ENCODE results near the gene ZNF580. TPM values are rescaled to one million over a fixed set of nuclear protein-coding genes. Genes with fewer than 3 reads are reported as not detected.

Gene ZNF580
- total RNA-seq, 1 donor = 6.5 TPM

DNA sequence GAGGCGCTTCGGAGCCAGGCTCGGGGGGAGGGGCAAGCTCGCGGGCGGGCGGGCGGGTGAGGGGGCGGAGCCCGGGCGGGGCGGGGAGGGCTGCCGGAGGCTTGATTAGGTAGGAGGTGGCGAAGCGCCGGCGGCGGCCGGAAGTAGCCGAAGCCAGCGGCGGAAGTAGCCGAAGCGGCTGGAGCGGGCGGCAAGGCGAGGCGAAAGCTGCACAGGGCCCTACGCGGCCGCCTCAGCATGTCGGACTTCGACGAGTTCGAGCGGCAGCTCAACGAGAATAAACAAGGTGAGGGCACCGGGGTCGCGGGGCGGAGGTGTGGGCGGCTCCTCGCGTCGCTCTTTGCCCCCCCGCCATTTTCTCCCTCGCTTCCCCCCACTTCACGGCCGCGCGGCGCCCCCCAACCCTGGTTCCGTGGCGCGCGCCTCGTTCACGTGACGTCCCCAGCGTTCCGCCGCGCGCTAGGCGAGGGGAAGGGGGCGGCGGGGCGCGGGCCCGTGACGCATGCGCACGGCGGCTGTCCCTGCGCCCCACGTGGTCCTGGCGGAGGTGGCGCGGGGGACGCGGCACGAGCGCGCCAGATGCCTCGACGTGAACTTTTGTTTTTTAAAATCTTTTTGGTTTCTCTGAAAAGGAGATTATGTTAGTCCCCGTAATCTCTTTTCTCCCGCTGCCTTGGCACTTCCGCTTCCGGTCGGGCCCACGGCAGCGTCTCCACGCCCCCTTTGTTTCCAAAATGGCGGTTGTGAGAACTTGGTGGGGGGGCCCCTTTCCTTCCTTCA lies 14.3 kb downstream of the ZNF580 start, which contains the start of gene U2AF2:
U2AF2 (plus strand) TSS at position 168 of the 780 bp plus-strand sequence; CDS start at position 238, 70 bp downstream.
- peak; percentile 99 for DNase-seq (ENCODE audit: insufficient read length, low spot score, missing footprints)
- peak within 1 kb of the TSS; percentile 91 for H2AFZ ChIP-seq (ENCODE audit: low read length)
- peaks cover 51% of the 10 kb centered on the region for H3K79me2 ChIP-seq (ENCODE audit: insufficient read depth, low read length)
- peak within 1 kb of the TSS; percentile 98 for H3K4me2 ChIP-seq (ENCODE audit: insufficient read depth, low read length)
- H3K4me1 ChIP-seq (ENCODE audit: insufficient read depth, low read length) = peaks cover 30% of the 10 kb centered on the region
- peak within 1 kb of the TSS; percentile 97 for H3K27ac ChIP-seq (ENCODE audit: low read depth, low read length)
- H3K27me3 ChIP-seq (ENCODE audit: insufficient read depth, low read length) = no peaks in the 10 kb centered on the region
- TF ChIP-seq, protein P1, sequence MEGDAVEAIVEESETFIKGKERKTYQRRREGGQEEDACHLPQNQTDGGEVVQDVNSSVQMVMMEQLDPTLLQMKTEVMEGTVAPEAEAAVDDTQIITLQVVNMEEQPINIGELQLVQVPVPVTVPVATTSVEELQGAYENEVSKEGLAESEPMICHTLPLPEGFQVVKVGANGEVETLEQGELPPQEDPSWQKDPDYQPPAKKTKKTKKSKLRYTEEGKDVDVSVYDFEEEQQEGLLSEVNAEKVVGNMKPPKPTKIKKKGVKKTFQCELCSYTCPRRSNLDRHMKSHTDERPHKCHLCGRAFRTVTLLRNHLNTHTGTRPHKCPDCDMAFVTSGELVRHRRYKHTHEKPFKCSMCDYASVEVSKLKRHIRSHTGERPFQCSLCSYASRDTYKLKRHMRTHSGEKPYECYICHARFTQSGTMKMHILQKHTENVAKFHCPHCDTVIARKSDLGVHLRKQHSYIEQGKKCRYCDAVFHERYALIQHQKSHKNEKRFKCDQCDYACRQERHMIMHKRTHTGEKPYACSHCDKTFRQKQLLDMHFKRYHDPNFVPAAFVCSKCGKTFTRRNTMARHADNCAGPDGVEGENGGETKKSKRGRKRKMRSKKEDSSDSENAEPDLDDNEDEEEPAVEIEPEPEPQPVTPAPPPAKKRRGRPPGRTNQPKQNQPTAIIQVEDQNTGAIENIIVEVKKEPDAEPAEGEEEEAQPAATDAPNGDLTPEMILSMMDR (IDR thresholded peaks at IDR 0.05; ENCODE audit: extremely low read depth, low read depth, low read length) = no peak
- H3K4me3 ChIP-seq (ENCODE audit: insufficient read depth, low read length) = peak within 1 kb of the TSS; percentile 97
- no peaks in the 10 kb centered on the region for H3K9me3 ChIP-seq (ENCODE audit: low read depth, low read length)
- no peaks in the 10 kb centered on the region for H3K36me3 ChIP-seq (ENCODE audit: insufficient read depth, low read length)
- H4K20me1 ChIP-seq (ENCODE audit: insufficient read depth, low read length) = peaks cover 47% of the 10 kb centered on the region

DNA sequence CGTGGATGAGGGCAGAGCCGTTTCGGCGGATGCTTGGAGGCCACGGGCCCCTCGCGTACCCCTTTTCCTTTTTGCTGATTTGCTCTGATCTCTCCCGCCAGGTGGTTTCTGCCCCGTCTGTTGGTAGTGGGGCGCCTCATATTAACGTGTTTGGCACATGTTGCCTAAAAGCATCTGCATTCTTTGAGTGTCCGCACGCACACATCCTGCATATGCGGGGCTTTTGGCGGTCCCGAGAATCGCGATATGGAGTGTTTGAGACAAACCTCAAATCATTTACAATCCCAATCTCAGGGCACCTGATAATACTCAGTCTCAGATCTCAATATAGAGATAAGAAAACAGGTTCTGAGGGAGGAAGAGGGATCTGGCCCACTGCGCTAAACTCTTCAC lies 14.8 kb downstream of the ZNF580 start:
- Histone ChIP-seq H3K9me3 (ENCODE audit: low read depth, low read length) (no peaks in the 10 kb centered on the region), H3K27me3 (ENCODE audit: insufficient read depth, low read length) (no peaks in the 10 kb centered on the region), H3K27ac (ENCODE audit: low read depth, low read length) (peak overlapping the region; percentile 94), H4K20me1 (ENCODE audit: insufficient read depth, low read length) (peaks cover 50% of the 10 kb centered on the region), H3K4me1 (ENCODE audit: insufficient read depth, low read length) (peaks cover 30% of the 10 kb centered on the region), H3K36me3 (ENCODE audit: insufficient read depth, low read length) (peaks cover 3% of the 10 kb centered on the region), H3K79me2 (ENCODE audit: insufficient read depth, low read length) (peaks cover 57% of the 10 kb centered on the region), H2AFZ (ENCODE audit: low read length) (peak overlapping the region; percentile 57), H3K4me2 (ENCODE audit: insufficient read depth, low read length) (peak overlapping the region; percentile 98), H3K4me3 (ENCODE audit: insufficient read depth, low read length) (peak overlapping the region; percentile 97)
- TF ChIP-seq, protein P1 (IDR thresholded peaks at IDR 0.05; ENCODE audit: extremely low read depth, low read depth, low read length) = no peak
- DNase-seq (ENCODE audit: insufficient read length, low spot score, missing footprints) = no peak

DNA sequence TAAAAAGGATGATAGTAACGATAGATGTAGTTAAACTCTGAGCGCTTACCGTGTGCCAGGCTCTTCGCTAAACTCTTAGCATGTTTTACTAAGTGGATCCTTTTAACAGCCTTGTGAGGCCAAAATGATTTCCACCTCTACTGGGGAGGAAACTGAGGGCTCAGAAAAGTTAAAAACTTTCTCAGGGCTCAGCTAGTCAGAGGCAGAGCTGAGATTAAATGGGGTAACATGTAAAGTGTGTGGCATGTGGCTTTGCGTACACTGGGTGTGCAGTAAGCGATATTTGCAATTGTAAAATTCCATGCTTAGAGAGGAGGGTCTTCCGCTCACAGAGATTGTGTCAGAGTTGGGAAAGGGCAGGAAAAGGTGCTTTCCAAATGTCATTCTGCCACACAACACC lies 15.8 kb downstream of the ZNF580 start:
- H4K20me1 ChIP-seq (ENCODE audit: insufficient read depth, low read length) = peaks cover 53% of the 10 kb centered on the region
- H3K36me3 ChIP-seq (ENCODE audit: insufficient read depth, low read length) = peaks cover 12% of the 10 kb centered on the region
- TF ChIP-seq, protein P1 (IDR thresholded peaks at IDR 0.05; ENCODE audit: extremely low read depth, low read depth, low read length) = no peak

DNA sequence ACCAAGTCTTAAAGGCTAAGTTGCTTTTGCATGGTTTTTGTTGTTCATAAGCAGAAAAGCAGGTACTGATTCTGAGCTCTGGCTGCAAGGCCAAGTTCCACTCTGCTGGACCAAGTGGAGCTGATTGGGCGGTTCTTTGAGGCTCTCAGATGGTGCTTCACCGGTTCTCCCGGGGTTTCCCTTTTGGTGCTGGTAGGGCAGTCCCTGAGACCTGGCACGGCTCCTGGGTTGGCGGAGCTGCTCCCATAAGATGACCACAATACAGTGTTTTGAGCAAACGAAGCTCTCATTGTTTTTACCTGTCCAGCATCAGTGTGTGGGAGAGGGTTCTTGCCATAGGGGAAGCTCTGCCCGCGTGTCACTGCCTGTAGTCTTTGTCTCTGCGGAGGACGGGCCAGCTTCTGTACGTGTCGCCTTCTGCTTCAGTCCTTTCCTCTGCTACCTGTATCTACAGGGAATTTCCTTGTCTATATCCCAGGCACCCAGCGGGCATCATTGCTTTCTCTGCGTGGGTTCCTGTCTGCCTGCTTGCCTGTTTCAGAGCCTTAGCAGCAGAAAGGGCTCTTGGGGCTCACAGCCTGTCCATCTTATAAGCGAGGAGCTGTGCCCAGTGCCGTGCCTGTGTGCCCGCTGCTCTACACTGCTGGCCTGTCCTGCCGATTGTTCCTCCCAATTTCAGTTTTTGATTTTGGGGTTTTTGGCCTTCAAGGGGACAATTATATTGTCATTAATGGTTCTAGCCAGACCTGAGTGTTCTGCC lies 16.4 kb downstream of the ZNF580 start:
- H3K27me3 ChIP-seq (ENCODE audit: insufficient read depth, low read length) = no peaks in the 10 kb centered on the region
- peak overlapping the region; percentile 98 for H3K4me2 ChIP-seq (ENCODE audit: insufficient read depth, low read length)
- peak; percentile 86 for DNase-seq (ENCODE audit: insufficient read length, low spot score, missing footprints)
- peaks cover 72% of the 10 kb centered on the region for H3K79me2 ChIP-seq (ENCODE audit: insufficient read depth, low read length)
- peak overlapping the region; percentile 43 for H3K27ac ChIP-seq (ENCODE audit: low read depth, low read length)
- H4K20me1 ChIP-seq (ENCODE audit: insufficient read depth, low read length) = peaks cover 57% of the 10 kb centered on the region
- H3K36me3 ChIP-seq (ENCODE audit: insufficient read depth, low read length) = peaks cover 18% of the 10 kb centered on the region
- H2AFZ ChIP-seq (ENCODE audit: low read length) = no peak overlapping the region
- peak overlapping the region; percentile 97 for H3K4me3 ChIP-seq (ENCODE audit: insufficient read depth, low read length)
- H3K4me1 ChIP-seq (ENCODE audit: insufficient read depth, low read length) = peaks cover 30% of the 10 kb centered on the region
- H3K9me3 ChIP-seq (ENCODE audit: low read depth, low read length) = no peaks in the 10 kb centered on the region
- TF ChIP-seq, protein P1 (IDR thresholded peaks at IDR 0.05; ENCODE audit: extremely low read depth, low read depth, low read length) = no peak

More for the DNA sequence above, 15.8 kb downstream of the ZNF580 start:
- Histone ChIP-seq H3K79me2 (ENCODE audit: insufficient read depth, low read length) (peaks cover 66% of the 10 kb centered on the region), H3K4me1 (ENCODE audit: insufficient read depth, low read length) (peaks cover 30% of the 10 kb centered on the region), H3K27ac (ENCODE audit: low read depth, low read length) (peak overlapping the region; percentile 43), H2AFZ (ENCODE audit: low read length) (no peak overlapping the region), H3K4me3 (ENCODE audit: insufficient read depth, low read length) (peak overlapping the region; percentile 97), H3K27me3 (ENCODE audit: insufficient read depth, low read length) (no peaks in the 10 kb centered on the region), H3K4me2 (ENCODE audit: insufficient read depth, low read length) (peak overlapping the region; percentile 98), H3K9me3 (ENCODE audit: low read depth, low read length) (no peaks in the 10 kb centered on the region)
- DNase-seq (ENCODE audit: insufficient read length, low spot score, missing footprints) = peak; percentile 68
